ENCODE measurements around the gene MAP7D1. TPM values are rescaled to one million over a fixed set of nuclear protein-coding genes. Genes with fewer than 3 reads are reported as not detected.
A peak's percentile ranks its signal among the peaks of the same experiment; 100 is the strongest.
"Not testable (repeated sequence)": the region's sequence is repeated elsewhere in the genome, so short reads cannot be mapped to it uniquely, and the experiment has no call there.

Gene MAP7D1
- total RNA-seq, 1 experiment from 2014 or later = 236 TPM

- peak; percentile 61 for DNase-seq (ENCODE audit: low read depth)
Observed at GRCh38 chr1:36151845-36152203, 4.1 kb upstream of the MAP7D1 start.

- no peak for DNase-seq (ENCODE audit: low read depth)
Observed at GRCh38 chr1:36153476-36153875, 2.5 kb upstream of the MAP7D1 start.

- no peak for DNase-seq (ENCODE audit: low read depth)
Observed at GRCh38 chr1:36154335-36154734, 1.6 kb upstream of the MAP7D1 start.

GRCh38 chr1:36154765-36155407, 1.1 kb upstream of the MAP7D1 start:
- DNase-seq (ENCODE audit: low read depth) = no peak

- peak; percentile 77 for DNase-seq (ENCODE audit: low read depth)
Observed at GRCh38 chr1:36156329-36157114, 562 bp downstream of the MAP7D1 start.

GRCh38 chr1:36157115-36157903, 1.3 kb downstream of the MAP7D1 start:
- no peak for DNase-seq (ENCODE audit: low read depth)

- no peak for DNase-seq (ENCODE audit: low read depth)
Observed at GRCh38 chr1:36157973-36158826, 2.2 kb downstream of the MAP7D1 start.

- DNase-seq (ENCODE audit: low read depth) = not testable (repeated sequence)
Observed at GRCh38 chr1:36158827-36159252, 2.9 kb downstream of the MAP7D1 start.

- no peak for DNase-seq (ENCODE audit: low read depth)
Observed at GRCh38 chr1:36159614-36160387, 3.8 kb downstream of the MAP7D1 start.

GRCh38 chr1:36160388-36160948, 4.5 kb downstream of the MAP7D1 start:
- DNase-seq (ENCODE audit: low read depth) = no peak

GRCh38 chr1:36160949-36161485, 5.1 kb downstream of the MAP7D1 start:
- DNase-seq (ENCODE audit: low read depth) = peak; percentile 90

GRCh38 chr1:36161641-36162531, 5.9 kb downstream of the MAP7D1 start:
- peak; percentile 71 for DNase-seq (ENCODE audit: low read depth)

- no peak for DNase-seq (ENCODE audit: low read depth)
Observed at GRCh38 chr1:36162680-36163239, 6.8 kb downstream of the MAP7D1 start.

GRCh38 chr1:36163426-36163825, 7.5 kb downstream of the MAP7D1 start:
- DNase-seq (ENCODE audit: low read depth) = no peak

- DNase-seq (ENCODE audit: low read depth) = no peak
Observed at GRCh38 chr1:36164361-36164760, 8.4 kb downstream of the MAP7D1 start.

- no peak for DNase-seq (ENCODE audit: low read depth)
Observed at GRCh38 chr1:36165145-36165544, 9.2 kb downstream of the MAP7D1 start.

GRCh38 chr1:36166136-36166535, 10.2 kb downstream of the MAP7D1 start:
- no peak for DNase-seq (ENCODE audit: low read depth)

- no peak for DNase-seq (ENCODE audit: low read depth)
Observed at GRCh38 chr1:36166938-36167905, 11.3 kb downstream of the MAP7D1 start.
